B cell (primary cell): Measurements from ENCODE around the gene ANO9. TPM values are rescaled to one million over a fixed set of nuclear protein-coding genes. Genes with fewer than 3 reads are reported as not detected.

Experiments
- ATAC-seq: fragments of 200-7000 bp; cut with Tn5 transposase; one replicate; pipeline ENCODE4 v1.10.0; 2021; ENCODE audit warnings: low read depth, mild to moderate bottlenecking, moderate number of reproducible peaks, moderate library complexity
- CTCF ChIA-PET: fragments of 350-600 bp; sonication (Branson Sonifier 250); formaldehyde crosslinking; loops from one replicate; lab custom pipeline; 2021; ENCODE audit warnings: antibody characterized with exemption, inconsistent platforms; lab: Charles Lee
- POLR2A ChIA-PET: fragments of 350-600 bp; sonication (Branson Sonifier 250); formaldehyde crosslinking; loops from one replicate; lab custom pipeline; 2021; ENCODE audit warnings: antibody characterized with exemption; lab: Charles Lee
- DNase-seq: peaks from one replicate; pipeline ENCODE4 v3.0.0; 2013
- H2AFZ ChIP-seq: 2 replicates; pipeline ENCODE4 v1.6.1; 2012; ENCODE audit warnings: mild to moderate bottlenecking, low read depth, low read length; ENCODE audit not compliant: insufficient read depth, poor library complexity, severe bottlenecking
- H3K27ac ChIP-seq, 2 donors: 1 replicate in 1 of 2; 2 replicates in 1 of 2; pipeline ENCODE4 v1.5.1; 2012 to 2013; ENCODE audit warnings: low read length in 2 of 2, mild to moderate bottlenecking in 2 of 2, moderate library complexity in 1 of 2
- H3K27me3 ChIP-seq, 4 experiments: fragments of 200-600 bp in 1 of 4; sonication (generic) in 1 of 4; replicated peaks in 1 of 4; 1 replicate in 2 of 4; 2 replicates in 2 of 4; pipeline versions ENCODE4 v1.6.1 to v1.7.0; 2013 to 2016; ENCODE audit warnings: low read length in 3 of 4, mild to moderate bottlenecking in 2 of 4, mixed read lengths in 1 of 4, moderate library complexity in 1 of 4; ENCODE audit not compliant: insufficient read depth in 4 of 4, control insufficient read depth in 3 of 4; ENCODE audit errors: control extremely low read depth in 1 of 4
- H3K36me3 ChIP-seq, 2 experiments: replicated peaks in 1 of 2; 1 replicate in 1 of 2; 2 replicates in 1 of 2; pipeline versions ENCODE4 v1.6.1 to v1.7.1; 2013; ENCODE audit warnings: low read length in 1 of 2; ENCODE audit not compliant: insufficient read depth in 2 of 2, control insufficient read depth in 1 of 2; ENCODE audit errors: control extremely low read depth in 1 of 2, extremely low read depth in 1 of 2
- H3K4me1 ChIP-seq, 2 donors: fragments of 200-600 bp in 1 of 2; sonication (generic) in 1 of 2; 1 replicate in 1 of 2; 2 replicates in 1 of 2; pipeline versions ENCODE4 v1.5.1 to v1.6.1; 2013 to 2017; ENCODE audit warnings: low read length in 2 of 2; ENCODE audit not compliant: control insufficient read depth in 2 of 2, insufficient read depth in 2 of 2
- H3K4me2 ChIP-seq: replicated peaks from 2 replicates; pipeline ENCODE3; 2012; ENCODE audit warnings: mild to moderate bottlenecking, low read depth, low read length; ENCODE audit not compliant: poor library complexity, severe bottlenecking
- H3K4me3 ChIP-seq, 5 experiments: fragments of 200-600 bp in 1 of 5; sonication (generic) in 1 of 5; 1 replicate in 3 of 5; 2 replicates in 2 of 5; pipeline versions ENCODE4 v1.5.1 to v1.7.0; 2011 to 2016; ENCODE audit warnings: low read length in 4 of 5, mild to moderate bottlenecking in 4 of 5, low read depth in 2 of 5, control low read depth in 1 of 5, moderate library complexity in 1 of 5; ENCODE audit not compliant: insufficient read depth in 1 of 5; ENCODE audit errors: control extremely low read depth in 1 of 5, extremely low read depth in 1 of 5
- H3K79me2 ChIP-seq: fragments of 200-600 bp; sonication (generic); one replicate; pipeline ENCODE4 v1.6.0; 2016; ENCODE audit warnings: low read length; ENCODE audit not compliant: control insufficient read depth, insufficient read depth
- H3K9ac ChIP-seq: fragments of 200-600 bp; sonication (generic); 2 replicates; pipeline ENCODE4 v1.6.1; 2017; ENCODE audit warnings: mild to moderate bottlenecking, low read length, moderate library complexity
- H3K9me3 ChIP-seq, 3 donors: one replicate each; pipeline versions ENCODE4 v1.6.1 to v1.7.1; 2013; ENCODE audit warnings: low read length in 2 of 3; ENCODE audit not compliant: control insufficient read depth in 2 of 3, insufficient read depth in 1 of 3; ENCODE audit errors: control extremely low read depth in 1 of 3
- H4K20me1 ChIP-seq: 2 replicates; pipeline ENCODE4 v1.6.0; 2012; ENCODE audit warnings: mild to moderate bottlenecking, low read length; ENCODE audit not compliant: insufficient read depth, control insufficient read depth, poor library complexity, severe bottlenecking
- H3K27ac Mint-ChIP-seq: one replicate; pipeline ENCODE4 v1.8.0; 2021; ENCODE audit warnings: mixed read lengths
- H3K27me3 Mint-ChIP-seq: one replicate; pipeline ENCODE4 v1.8.0; 2021; ENCODE audit warnings: mixed read lengths
- H3K4me1 Mint-ChIP-seq: one replicate; pipeline ENCODE4 v1.8.0; 2021; ENCODE audit warnings: mixed read lengths
- H3K4me3 Mint-ChIP-seq: one replicate; pipeline ENCODE4 v1.8.0; 2021; ENCODE audit warnings: mixed read lengths
- H3K9me3 Mint-ChIP-seq: one replicate; pipeline ENCODE4 v1.8.0; 2022; ENCODE audit warnings: mixed read lengths; ENCODE audit not compliant: insufficient read depth
- EZH2 ChIP-seq: IDR thresholded peaks from 2 replicates; pipeline ENCODE4 v1.6.1; 2012; ENCODE audit warnings: borderline replicate concordance, low read depth, mild to moderate bottlenecking, moderate library complexity, low read length; ENCODE audit not compliant: insufficient read depth, poor library complexity, severe bottlenecking
- WGBS: methylation state at CpG from one replicate; pipeline ENCODE4 v1.1.5; 2013; ENCODE audit warnings: missing lambda C conversion rate; ENCODE audit not compliant: insufficient coverage; 5-methylcytosine and 5-hydroxymethylcytosine counted together
- intact Hi-C: fragments of 100-400 bp; cut with micrococcal nuclease; formaldehyde crosslinking; loops from one replicate; pipeline ENCODE4 v1.10.0; 2022
- polyA plus RNA-seq: library from polyadenylated mRNA; depleted of rRNA; stranded (reverse); fragments of >200 nt; gene quantifications from 2 replicates; pipeline ENCODE4 v1.2.3, GENCODE V29; 2012
- total RNA-seq, 2 donors: library from RNA; stranded (reverse); fragments of 120-200 nt in 1 of 2; gene quantifications; 1 replicate in 1 of 2; 2 replicates in 1 of 2; pipeline versions ENCODE4 v1.2.3 to v1.2.4, GENCODE V29; 2013 to 2022
- TF ChIP-seq, protein P1 (sequence below): fragments of 200-600 bp; IDR thresholded peaks from one replicate; pipeline ENCODE4 v1.8.0; 2022; ENCODE audit warnings: antibody characterized with exemption, mild to moderate bottlenecking

Gene ANO9
- total and polyA plus RNA-seq, 2 donors (not counting 1 experiment from before 2014, with no cell fraction given): 62.0 to 107 TPM

GRCh38 chr11:385594-386351 is 56.0 kb downstream of the ANO9 start:
- no peak overlapping the region for H3K27ac ChIP-seq
- no peaks in the 10 kb centered on the region for H3K4me1 ChIP-seq
- intact Hi-C loops: no loop called here
- H2AFZ ChIP-seq: no peak overlapping the region
- no peak overlapping the region for H3K4me2 ChIP-seq
- Mint-ChIP-seq H3K9me3 (peaks cover 2% of the 10 kb centered on the region), H3K27ac (no peak overlapping the region), H3K4me3 (no peak overlapping the region), H3K27me3 (peaks cover 7% of the 10 kb centered on the region), H3K4me1 (peaks cover 3% of the 10 kb centered on the region)
- peaks cover 0 to 3% (median 0%) of the 10 kb centered on the region in 4 experiments for H3K27me3 ChIP-seq
- peaks cover 0 to 30% (median 10%) of the 10 kb centered on the region in 3 donors for H3K9me3 ChIP-seq
- no peak for DNase-seq
- 91% methylated on average over 10 of the region's 19 CpGs for WGBS
- no peak overlapping the region for H3K9ac ChIP-seq
- no peaks in the 10 kb centered on the region for H3K36me3 ChIP-seq
- CTCF ChIA-PET: no interaction called here
- POLR2A ChIA-PET: no interaction called here
- TF ChIP-seq, protein P1, sequence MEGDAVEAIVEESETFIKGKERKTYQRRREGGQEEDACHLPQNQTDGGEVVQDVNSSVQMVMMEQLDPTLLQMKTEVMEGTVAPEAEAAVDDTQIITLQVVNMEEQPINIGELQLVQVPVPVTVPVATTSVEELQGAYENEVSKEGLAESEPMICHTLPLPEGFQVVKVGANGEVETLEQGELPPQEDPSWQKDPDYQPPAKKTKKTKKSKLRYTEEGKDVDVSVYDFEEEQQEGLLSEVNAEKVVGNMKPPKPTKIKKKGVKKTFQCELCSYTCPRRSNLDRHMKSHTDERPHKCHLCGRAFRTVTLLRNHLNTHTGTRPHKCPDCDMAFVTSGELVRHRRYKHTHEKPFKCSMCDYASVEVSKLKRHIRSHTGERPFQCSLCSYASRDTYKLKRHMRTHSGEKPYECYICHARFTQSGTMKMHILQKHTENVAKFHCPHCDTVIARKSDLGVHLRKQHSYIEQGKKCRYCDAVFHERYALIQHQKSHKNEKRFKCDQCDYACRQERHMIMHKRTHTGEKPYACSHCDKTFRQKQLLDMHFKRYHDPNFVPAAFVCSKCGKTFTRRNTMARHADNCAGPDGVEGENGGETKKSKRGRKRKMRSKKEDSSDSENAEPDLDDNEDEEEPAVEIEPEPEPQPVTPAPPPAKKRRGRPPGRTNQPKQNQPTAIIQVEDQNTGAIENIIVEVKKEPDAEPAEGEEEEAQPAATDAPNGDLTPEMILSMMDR: no peak
- TF ChIP-seq EZH2: no peak
- H3K4me3 ChIP-seq: no peak overlapping the region
- no peaks in the 10 kb centered on the region for H4K20me1 ChIP-seq
- H3K79me2 ChIP-seq: no peaks in the 10 kb centered on the region
- no peak for ATAC-seq

GRCh38 chr11:384511-384910 is 57.3 kb downstream of the ANO9 start:
- H2AFZ ChIP-seq: no peak overlapping the region
- no peak overlapping the region for H3K4me2 ChIP-seq
- no peaks in the 10 kb centered on the region for H3K79me2 ChIP-seq
- H3K27ac Mint-ChIP-seq: no peak overlapping the region
- H3K9me3 Mint-ChIP-seq: peaks cover 2% of the 10 kb centered on the region
- DNase-seq: no peak
- ChIA-PET POLR2A (no interaction called here), CTCF (no interaction called here)
- H3K4me1 ChIP-seq: no peaks in the 10 kb centered on the region
- TF ChIP-seq, protein P1: no peak
- TF ChIP-seq EZH2: no peak
- intact Hi-C loops: no loop called here
- H3K27me3 Mint-ChIP-seq: peaks cover 7% of the 10 kb centered on the region
- H3K9me3 ChIP-seq: peaks cover 0 to 30% (median 10%) of the 10 kb centered on the region in 3 donors
- 96% methylated on average over 14 of the region's 16 CpGs for WGBS
- peaks cover 0 to 3% (median 0%) of the 10 kb centered on the region in 4 experiments for H3K27me3 ChIP-seq
- H3K36me3 ChIP-seq: no peaks in the 10 kb centered on the region
- peaks cover 3% of the 10 kb centered on the region for H3K4me1 Mint-ChIP-seq
- no peak overlapping the region for H3K4me3 Mint-ChIP-seq
- H3K4me3 ChIP-seq: no peak overlapping the region
- no peak for ATAC-seq
- H3K27ac ChIP-seq: no peak overlapping the region
- no peaks in the 10 kb centered on the region for H4K20me1 ChIP-seq
- H3K9ac ChIP-seq: no peak overlapping the region
